B cell (primary cell): ENCODE measurements around the gene ADGRB2. TPM values are rescaled to one million over a fixed set of nuclear protein-coding genes. Genes with fewer than 3 reads are reported as not detected.

Source experiments
- ATAC-seq: fragments of 200-7000 bp; cut with Tn5 transposase; one replicate; pipeline ENCODE4 v1.10.0; 2021; ENCODE audit warnings: low read depth, mild to moderate bottlenecking, moderate number of reproducible peaks, moderate library complexity
- CTCF ChIA-PET: fragments of 350-600 bp; sonication (Branson Sonifier 250); formaldehyde crosslinking; loops from one replicate; lab custom pipeline; 2021; ENCODE audit warnings: antibody characterized with exemption, inconsistent platforms; lab: Charles Lee
- POLR2A ChIA-PET: fragments of 350-600 bp; sonication (Branson Sonifier 250); formaldehyde crosslinking; loops from one replicate; lab custom pipeline; 2021; ENCODE audit warnings: antibody characterized with exemption; lab: Charles Lee
- DNase-seq: peaks from one replicate; pipeline ENCODE4 v3.0.0; 2013
- H2AFZ ChIP-seq: 2 replicates; pipeline ENCODE4 v1.6.1; 2012; ENCODE audit warnings: mild to moderate bottlenecking, low read depth, low read length; ENCODE audit not compliant: insufficient read depth, poor library complexity, severe bottlenecking
- H3K27ac ChIP-seq, 2 donors: 1 replicate in 1 of 2; 2 replicates in 1 of 2; pipeline ENCODE4 v1.5.1; 2012 to 2013; ENCODE audit warnings: low read length in 2 of 2, mild to moderate bottlenecking in 2 of 2, moderate library complexity in 1 of 2
- H3K27me3 ChIP-seq, 4 experiments: fragments of 200-600 bp in 1 of 4; sonication (generic) in 1 of 4; replicated peaks in 1 of 4; 1 replicate in 2 of 4; 2 replicates in 2 of 4; pipeline versions ENCODE4 v1.6.1 to v1.7.0; 2013 to 2016; ENCODE audit warnings: low read length in 3 of 4, mild to moderate bottlenecking in 2 of 4, mixed read lengths in 1 of 4, moderate library complexity in 1 of 4; ENCODE audit not compliant: insufficient read depth in 4 of 4, control insufficient read depth in 3 of 4; ENCODE audit errors: control extremely low read depth in 1 of 4
- H3K36me3 ChIP-seq, 2 experiments: replicated peaks in 1 of 2; 1 replicate in 1 of 2; 2 replicates in 1 of 2; pipeline versions ENCODE4 v1.6.1 to v1.7.1; 2013; ENCODE audit warnings: low read length in 1 of 2; ENCODE audit not compliant: insufficient read depth in 2 of 2, control insufficient read depth in 1 of 2; ENCODE audit errors: control extremely low read depth in 1 of 2, extremely low read depth in 1 of 2
- H3K4me1 ChIP-seq, 2 donors: fragments of 200-600 bp in 1 of 2; sonication (generic) in 1 of 2; 1 replicate in 1 of 2; 2 replicates in 1 of 2; pipeline versions ENCODE4 v1.5.1 to v1.6.1; 2013 to 2017; ENCODE audit warnings: low read length in 2 of 2; ENCODE audit not compliant: control insufficient read depth in 2 of 2, insufficient read depth in 2 of 2
- H3K4me2 ChIP-seq: replicated peaks from 2 replicates; pipeline ENCODE3; 2012; ENCODE audit warnings: mild to moderate bottlenecking, low read depth, low read length; ENCODE audit not compliant: poor library complexity, severe bottlenecking
- H3K4me3 ChIP-seq, 5 experiments: fragments of 200-600 bp in 1 of 5; sonication (generic) in 1 of 5; 1 replicate in 3 of 5; 2 replicates in 2 of 5; pipeline versions ENCODE4 v1.5.1 to v1.7.0; 2011 to 2016; ENCODE audit warnings: low read length in 4 of 5, mild to moderate bottlenecking in 4 of 5, low read depth in 2 of 5, control low read depth in 1 of 5, moderate library complexity in 1 of 5; ENCODE audit not compliant: insufficient read depth in 1 of 5; ENCODE audit errors: control extremely low read depth in 1 of 5, extremely low read depth in 1 of 5
- H3K79me2 ChIP-seq: fragments of 200-600 bp; sonication (generic); one replicate; pipeline ENCODE4 v1.6.0; 2016; ENCODE audit warnings: low read length; ENCODE audit not compliant: control insufficient read depth, insufficient read depth
- H3K9ac ChIP-seq: fragments of 200-600 bp; sonication (generic); 2 replicates; pipeline ENCODE4 v1.6.1; 2017; ENCODE audit warnings: mild to moderate bottlenecking, low read length, moderate library complexity
- H3K9me3 ChIP-seq, 3 donors: one replicate each; pipeline versions ENCODE4 v1.6.1 to v1.7.1; 2013; ENCODE audit warnings: low read length in 2 of 3; ENCODE audit not compliant: control insufficient read depth in 2 of 3, insufficient read depth in 1 of 3; ENCODE audit errors: control extremely low read depth in 1 of 3
- H4K20me1 ChIP-seq: 2 replicates; pipeline ENCODE4 v1.6.0; 2012; ENCODE audit warnings: mild to moderate bottlenecking, low read length; ENCODE audit not compliant: insufficient read depth, control insufficient read depth, poor library complexity, severe bottlenecking
- H3K27ac Mint-ChIP-seq: one replicate; pipeline ENCODE4 v1.8.0; 2021; ENCODE audit warnings: mixed read lengths
- H3K27me3 Mint-ChIP-seq: one replicate; pipeline ENCODE4 v1.8.0; 2021; ENCODE audit warnings: mixed read lengths
- H3K4me1 Mint-ChIP-seq: one replicate; pipeline ENCODE4 v1.8.0; 2021; ENCODE audit warnings: mixed read lengths
- H3K4me3 Mint-ChIP-seq: one replicate; pipeline ENCODE4 v1.8.0; 2021; ENCODE audit warnings: mixed read lengths
- H3K9me3 Mint-ChIP-seq: one replicate; pipeline ENCODE4 v1.8.0; 2022; ENCODE audit warnings: mixed read lengths; ENCODE audit not compliant: insufficient read depth
- CTCF ChIP-seq: fragments of 200-600 bp; IDR thresholded peaks from one replicate; pipeline ENCODE4 v1.8.0; 2022; ENCODE audit warnings: antibody characterized with exemption, mild to moderate bottlenecking
- EZH2 ChIP-seq: IDR thresholded peaks from 2 replicates; pipeline ENCODE4 v1.6.1; 2012; ENCODE audit warnings: borderline replicate concordance, low read depth, mild to moderate bottlenecking, moderate library complexity, low read length; ENCODE audit not compliant: insufficient read depth, poor library complexity, severe bottlenecking
- WGBS: methylation state at CpG from one replicate; pipeline ENCODE4 v1.1.5; 2013; ENCODE audit warnings: missing lambda C conversion rate; ENCODE audit not compliant: insufficient coverage; 5-methylcytosine and 5-hydroxymethylcytosine counted together
- intact Hi-C: fragments of 100-400 bp; cut with micrococcal nuclease; formaldehyde crosslinking; loops from one replicate; pipeline ENCODE4 v1.10.0; 2022
- polyA plus RNA-seq: library from polyadenylated mRNA; depleted of rRNA; stranded (reverse); fragments of >200 nt; gene quantifications from 2 replicates; pipeline ENCODE4 v1.2.3, GENCODE V29; 2012
- total RNA-seq, 2 donors: library from RNA; stranded (reverse); fragments of 120-200 nt in 1 of 2; gene quantifications; 1 replicate in 1 of 2; 2 replicates in 1 of 2; pipeline versions ENCODE4 v1.2.3 to v1.2.4, GENCODE V29; 2013 to 2022

Gene ADGRB2
- total and polyA plus RNA-seq, 2 donors (not counting 1 experiment from before 2014, with no cell fraction given): 1.9 to 2.7 TPM

- intact Hi-C loops: no loop called here
- Histone ChIP-seq H4K20me1 (no peaks in the 10 kb centered on the region), H3K9ac (no peak overlapping the region), H2AFZ (no peak overlapping the region), H3K4me2 (no peak overlapping the region), H3K4me3 (no peak overlapping the region), H3K79me2 (no peaks in the 10 kb centered on the region), H3K9me3 (no peaks in the 10 kb centered on the region), H3K27ac (no peak overlapping the region), H3K27me3 (peaks cover 0 to 9% (median 3%) of the 10 kb centered on the region in 4 experiments), H3K36me3 (no peaks in the 10 kb centered on the region), H3K4me1 (peaks cover 9 to 17% of the 10 kb centered on the region in 2 donors)
- Mint-ChIP-seq H3K4me1 (peaks cover 17% of the 10 kb centered on the region), H3K4me3 (no peak overlapping the region), H3K27ac (no peak overlapping the region), H3K27me3 (peaks cover 9% of the 10 kb centered on the region), H3K9me3 (no peaks in the 10 kb centered on the region)
- ATAC-seq: no peak
- ChIA-PET POLR2A (no interaction called here), CTCF (interaction anchor here (0.9 to 9.5 kb wide), 10 partner anchors 11 to 619 kb away, joined by 3 to 199 read pairs (median 6); partner anchors contain the start of gene ADGRB2)
- no peak for DNase-seq
- 89% methylated on average over 9 of the region's 13 CpGs for WGBS
- TF ChIP-seq EZH2: no peak
These were observed 27.2 kb upstream of the ADGRB2 start for GRCh38 chr1:31791131-31791858.

GRCh38 chr1:31790641-31791091, 26.5 kb upstream of the ADGRB2 start:
- WGBS: 91% methylated on average over 10 of the region's 11 CpGs
- POLR2A ChIA-PET: no interaction called here
- ATAC-seq: no peak

More at GRCh38 chr1:31790641-31791091, 26.5 kb upstream of the ADGRB2 start:
- H3K4me1 ChIP-seq: peaks cover 14 to 22% of the 10 kb centered on the region in 2 donors
- no peak overlapping the region for H3K9ac ChIP-seq
- no peaks in the 10 kb centered on the region for H3K9me3 Mint-ChIP-seq
- intact Hi-C loops: no loop called here
- H3K4me3 ChIP-seq: no peak overlapping the region
- peaks cover 0 to 5% (median 0%) of the 10 kb centered on the region in 4 experiments for H3K27me3 ChIP-seq
- H3K36me3 ChIP-seq: no peaks in the 10 kb centered on the region
- peaks cover 23% of the 10 kb centered on the region for H3K4me1 Mint-ChIP-seq
- H2AFZ ChIP-seq: no peak overlapping the region
- no peaks in the 10 kb centered on the region for H3K9me3 ChIP-seq
- DNase-seq: no peak
- H3K4me2 ChIP-seq: no peak overlapping the region
- TF ChIP-seq EZH2: no peak
- no peak for TF ChIP-seq CTCF
- H3K27me3 Mint-ChIP-seq: peaks cover 7% of the 10 kb centered on the region
- H4K20me1 ChIP-seq: no peaks in the 10 kb centered on the region
- no peak overlapping the region for H3K27ac ChIP-seq
- H3K4me3 Mint-ChIP-seq: no peak overlapping the region
- H3K27ac Mint-ChIP-seq: no peak overlapping the region
- CTCF ChIA-PET: interaction anchor here (0.9 to 9.5 kb wide), 13 partner anchors 11 to 620 kb away, joined by 3 to 199 read pairs (median 5); partner anchors contain the start of gene ADGRB2
- H3K79me2 ChIP-seq: no peaks in the 10 kb centered on the region
